ENCODE data around the gene CAD. TPM values are rescaled to one million over a fixed set of nuclear protein-coding genes. Genes with fewer than 3 reads are reported as not detected.

The CAD gene
- total and polyA plus RNA-seq, 9 of the 15 experiments (the other 6 are each of a cell fraction or from before 2014, with no cell fraction given): 7.5 to 126 (median 33.7) TPM

DNA sequence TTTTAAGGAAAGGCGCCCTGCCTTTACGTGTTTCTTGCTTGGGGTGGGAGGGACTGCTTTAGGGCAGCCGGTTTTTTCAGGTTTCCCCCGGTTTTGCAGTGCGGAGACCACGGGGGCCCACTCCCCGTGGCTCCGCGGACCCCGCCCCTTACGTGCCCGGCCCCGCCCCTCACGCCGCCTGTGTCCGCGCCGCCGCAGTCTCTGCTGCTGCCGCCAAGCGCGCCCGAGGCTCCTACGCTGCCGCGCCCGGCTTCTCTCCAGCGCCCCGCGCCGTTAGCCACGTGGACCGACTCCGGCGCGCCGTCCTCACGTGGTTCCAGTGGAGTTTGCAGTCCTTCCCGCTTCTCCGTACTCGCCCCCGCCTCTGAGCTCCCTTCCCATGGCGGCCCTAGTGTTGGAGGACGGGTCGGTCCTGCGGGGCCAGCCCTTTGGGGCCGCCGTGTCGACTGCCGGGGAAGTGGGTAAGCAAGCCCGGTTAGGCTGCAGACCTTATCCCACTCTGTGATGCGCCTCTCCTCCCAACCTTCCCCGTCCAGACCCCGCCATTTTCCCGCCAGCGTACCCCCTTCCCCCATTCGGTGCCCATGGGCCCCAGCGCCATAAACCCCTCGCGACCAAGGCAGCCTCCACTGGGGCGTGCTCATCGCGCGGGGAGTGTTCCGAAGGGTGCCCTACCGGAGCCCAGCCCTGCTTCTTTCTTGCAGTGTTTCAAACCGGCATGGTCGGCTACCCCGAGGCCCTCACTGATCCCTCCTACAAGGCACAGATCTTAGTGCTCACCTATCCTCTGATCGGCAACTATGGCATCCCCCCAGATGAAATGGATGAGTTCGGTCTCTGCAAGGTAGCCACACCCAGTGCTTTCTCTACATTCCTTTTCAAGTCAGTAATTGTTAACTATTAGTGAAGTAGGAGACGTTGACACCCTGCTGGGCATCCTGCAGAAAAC, at the start of gene CAD (continued):
- TF ChIP-seq ZNF197 (CRISPR knock-in tag; IDR thresholded peaks at IDR 0.05; ENCODE audit: low read depth): no peak
- no peak for TF ChIP-seq ZNF507 (tag; conservative IDR thresholded peaks at IDR 0.05)
- no peak for TF ChIP-seq TAL1 (IDR thresholded peaks at IDR 0.05)
- no peak for TF ChIP-seq SETDB1 (IDR thresholded peaks at IDR 0.05; ENCODE audit: low read length)
- no peak for TF ChIP-seq STAT5A (IDR thresholded peaks at IDR 0.05; ENCODE audit: borderline replicate concordance, low read length)
- peak; percentile 96 for TF ChIP-seq SAP30 (IDR thresholded peaks at IDR 0.05; ENCODE audit: borderline replicate concordance, insufficient read depth, low read depth, low read length, poor library complexity, severe bottlenecking)
- TF ChIP-seq STAT5B (CRISPR knock-in tag; IDR thresholded peaks at IDR 0.05): no peak
- TF ChIP-seq ZNF717 (CRISPR knock-in tag; IDR thresholded peaks at IDR 0.05): no peak
- TF ChIP-seq ZNF79 (CRISPR knock-in tag; IDR thresholded peaks at IDR 0.05; ENCODE audit: low read depth): no peak
- no peak; the same call in 1 of the 2 replicates for TF ChIP-seq ZBTB1 (CRISPR knock-in tag; IDR thresholded peaks at IDR 0.05; ENCODE audit: borderline replicate concordance, low read depth)
- TF ChIP-seq, protein P1, sequence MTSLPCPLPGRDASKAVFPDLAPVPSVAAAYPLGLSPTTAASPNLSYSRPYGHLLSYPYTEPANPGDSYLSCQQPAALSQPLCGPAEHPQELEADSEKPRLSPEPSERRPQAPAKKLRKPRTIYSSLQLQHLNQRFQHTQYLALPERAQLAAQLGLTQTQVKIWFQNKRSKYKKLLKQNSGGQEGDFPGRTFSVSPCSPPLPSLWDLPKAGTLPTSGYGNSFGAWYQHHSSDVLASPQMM (CRISPR knock-in tag; IDR thresholded peaks at IDR 0.05): no peak
- peak; percentile 65 for TF ChIP-seq CREB1 (IDR thresholded peaks at IDR 0.05)
- TF ChIP-seq CREB1 (CRISPR knock-in tag; IDR thresholded peaks at IDR 0.05): peak; percentile 72; the same call in 1 of the 2 replicates
- no peak for TF ChIP-seq ZNF668 (CRISPR knock-in tag; IDR thresholded peaks at IDR 0.05)
- no peak for TF ChIP-seq MTA2 (IDR thresholded peaks at IDR 0.05; ENCODE audit: low read depth)
- TF ChIP-seq, protein P2, sequence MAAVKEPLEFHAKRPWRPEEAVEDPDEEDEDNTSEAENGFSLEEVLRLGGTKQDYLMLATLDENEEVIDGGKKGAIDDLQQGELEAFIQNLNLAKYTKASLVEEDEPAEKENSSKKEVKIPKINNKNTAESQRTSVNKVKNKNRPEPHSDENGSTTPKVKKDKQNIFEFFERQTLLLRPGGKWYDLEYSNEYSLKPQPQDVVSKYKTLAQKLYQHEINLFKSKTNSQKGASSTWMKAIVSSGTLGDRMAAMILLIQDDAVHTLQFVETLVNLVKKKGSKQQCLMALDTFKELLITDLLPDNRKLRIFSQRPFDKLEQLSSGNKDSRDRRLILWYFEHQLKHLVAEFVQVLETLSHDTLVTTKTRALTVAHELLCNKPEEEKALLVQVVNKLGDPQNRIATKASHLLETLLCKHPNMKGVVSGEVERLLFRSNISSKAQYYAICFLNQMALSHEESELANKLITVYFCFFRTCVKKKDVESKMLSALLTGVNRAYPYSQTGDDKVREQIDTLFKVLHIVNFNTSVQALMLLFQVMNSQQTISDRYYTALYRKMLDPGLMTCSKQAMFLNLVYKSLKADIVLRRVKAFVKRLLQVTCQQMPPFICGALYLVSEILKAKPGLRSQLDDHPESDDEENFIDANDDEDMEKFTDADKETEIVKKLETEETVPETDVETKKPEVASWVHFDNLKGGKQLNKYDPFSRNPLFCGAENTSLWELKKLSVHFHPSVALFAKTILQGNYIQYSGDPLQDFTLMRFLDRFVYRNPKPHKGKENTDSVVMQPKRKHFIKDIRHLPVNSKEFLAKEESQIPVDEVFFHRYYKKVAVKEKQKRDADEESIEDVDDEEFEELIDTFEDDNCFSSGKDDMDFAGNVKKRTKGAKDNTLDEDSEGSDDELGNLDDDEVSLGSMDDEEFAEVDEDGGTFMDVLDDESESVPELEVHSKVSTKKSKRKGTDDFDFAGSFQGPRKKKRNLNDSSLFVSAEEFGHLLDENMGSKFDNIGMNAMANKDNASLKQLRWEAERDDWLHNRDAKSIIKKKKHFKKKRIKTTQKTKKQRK (IDR thresholded peaks at IDR 0.05; ENCODE audit: borderline replicate concordance, low read depth, low read length): no peak
- TF ChIP-seq SMARCB1 (IDR thresholded peaks at IDR 0.05; ENCODE audit: insufficient read length, low read depth): no peak
- no peak for TF ChIP-seq ATF1 (CRISPR knock-in tag; IDR thresholded peaks at IDR 0.05)
- TF ChIP-seq ATF1 (tag; IDR thresholded peaks at IDR 0.05): peak; percentile 71
- TF ChIP-seq SMARCA5 (IDR thresholded peaks at IDR 0.05): no peak
- 0 out of 4 replicates have a peak, but pooled peaks of 1 of the 2 experiments have one; percentile 22 for TF ChIP-seq RCOR1 (IDR thresholded peaks at IDR 0.05; ENCODE audit: borderline replicate concordance in 1 of 2, low read depth in 2 of 2, low read length in 2 of 2)
- TF ChIP-seq SRF (CRISPR knock-in tag; IDR thresholded peaks at IDR 0.05): no peak
- TF ChIP-seq ZNF696 (CRISPR knock-in tag; conservative IDR thresholded peaks at IDR 0.05): no peak
- peak; percentile 33 for TF ChIP-seq TAF9B (IDR thresholded peaks at IDR 0.05; ENCODE audit: partially characterized antibody)
- TF ChIP-seq HDAC8 (tag; IDR thresholded peaks at IDR 0.05): peak; percentile 65; the same call in 1 of the 2 replicates
- TF ChIP-seq ZNF384 (IDR thresholded peaks at IDR 0.05; ENCODE audit: low read depth, low read length): no peak
